BLaER1 treated with 17β-estradiol and CSF1 and Interleukin-3, amounts not matched to agents 10 nM and 100 nM (cell line): ENCODE results near the gene TBC1D16.
"Not testable (repeated sequence)": the region's sequence is repeated elsewhere in the genome, so short reads cannot be mapped to it uniquely, and the experiment has no call there.

Source experiments
- H3K27ac ChIP-seq, 11 experiments: shearing (Covaris generic); formaldehyde crosslinking; 2 replicates each; pipeline ENCODE4 v1.8.1; 2022
- H3K27me3 ChIP-seq, 11 experiments: shearing (Covaris generic); formaldehyde crosslinking; 2 replicates each; pipeline ENCODE4 v1.8.1; 2022
- H3K36me3 ChIP-seq, 11 experiments: shearing (Covaris generic); formaldehyde crosslinking; 2 replicates each; pipeline ENCODE4 v1.8.1; 2022
- H3K4me1 ChIP-seq, 10 experiments: shearing (Covaris generic); formaldehyde crosslinking; 2 replicates each; pipeline ENCODE4 v1.8.1; 2022
- H3K4me2 ChIP-seq, 11 experiments: shearing (Covaris generic); formaldehyde crosslinking; 2 replicates each; pipeline ENCODE4 v1.8.1; 2022
- H3K4me3 ChIP-seq, 10 experiments: shearing (Covaris generic); formaldehyde crosslinking; 2 replicates each; pipeline ENCODE4 v1.8.1; 2022
- H3K9ac ChIP-seq, 11 experiments: shearing (Covaris generic); formaldehyde crosslinking; 2 replicates each; pipeline ENCODE4 v1.8.1; 2022
- H3K9me3 ChIP-seq, 11 experiments: shearing (Covaris generic); formaldehyde crosslinking; replicated peaks in 1 of 11; 2 replicates each; pipeline ENCODE4 v1.8.1; 2022
- H4K20me1 ChIP-seq, 11 experiments: shearing (Covaris generic); formaldehyde crosslinking; 2 replicates each; pipeline ENCODE4 v1.8.1; 2022
- Cebpa-rat ChIP-seq, 11 experiments: shearing (Covaris generic); IDR thresholded peaks; 2 replicates each; pipeline ENCODE4 v1.8.1; 2022

Gene TBC1D16

GRCh38 chr17:79960788-79961522 lies 74.7 kb downstream of the TBC1D16 start:
- Histone ChIP-seq H3K4me2 (no peak overlapping the region), H3K9ac (no peak overlapping the region), H3K4me1 (peaks cover 5 to 20% (median 12%) of the 10 kb centered on the region in 10 experiments), H3K27me3 (no peaks in the 10 kb centered on the region), H4K20me1 (peaks cover 0 to 8% (median 0%) of the 10 kb centered on the region in 11 experiments; a peak in 8 of 22 replicates), H3K36me3 (peaks cover 0 to 6% (median 0%) of the 10 kb centered on the region in 11 experiments; a peak in 1 of 22 replicates), H3K9me3 (peaks cover 6 to 13% (median 10%) of the 10 kb centered on the region in 11 experiments; a peak in 21 of 22 replicates), H3K4me3 (no peak overlapping the region), H3K27ac (no peak overlapping the region)
- no peak for TF ChIP-seq Cebpa-rat (IDR thresholded peaks at IDR 0.05)

DNA sequence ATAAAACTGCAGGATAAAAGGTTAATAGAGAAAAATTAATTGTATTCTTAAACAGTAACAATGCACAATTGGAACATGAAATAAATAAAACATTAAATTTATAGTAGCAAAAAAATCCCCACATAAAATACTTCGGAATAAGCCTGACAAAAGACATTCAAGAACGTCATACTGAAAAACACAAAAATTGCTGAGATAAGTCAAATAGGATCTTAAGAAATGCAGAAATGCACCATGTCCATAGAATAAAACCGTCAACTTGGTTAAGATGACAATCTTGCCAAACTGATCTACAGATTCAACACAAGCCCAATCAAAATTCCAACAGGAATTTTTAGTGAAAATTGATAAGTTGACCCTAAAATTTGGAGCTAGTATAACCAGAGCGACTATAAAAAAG lies 76.6 kb downstream of the TBC1D16 start:
- no peak for TF ChIP-seq Cebpa-rat (IDR thresholded peaks at IDR 0.05)
- H3K27ac ChIP-seq: no peak overlapping the region

GRCh38 chr17:79956853-79957252 lies 78.8 kb downstream of the TBC1D16 start:
- TF ChIP-seq Cebpa-rat (IDR thresholded peaks at IDR 0.05): no peak
- Histone ChIP-seq H3K27ac (no peak overlapping the region), H3K36me3 (peaks cover 0 to 6% (median 0%) of the 10 kb centered on the region in 11 experiments; a peak in 1 of 22 replicates), H3K4me2 (no peak overlapping the region), H4K20me1 (peaks cover 7 to 41% (median 18%) of the 10 kb centered on the region in 11 experiments; a peak in 17 of 22 replicates), H3K9me3 (peaks cover 6 to 10% (median 9%) of the 10 kb centered on the region in 11 experiments; a peak in 21 of 22 replicates), H3K4me3 (no peak overlapping the region), H3K27me3 (peaks cover 0 to 13% (median 0%) of the 10 kb centered on the region in 11 experiments; a peak in 7 of 22 replicates), H3K9ac (no peak overlapping the region), H3K4me1 (peaks cover 9 to 31% (median 23%) of the 10 kb centered on the region in 10 experiments)

More for the DNA sequence above, 76.6 kb downstream of the TBC1D16 start:
- Histone ChIP-seq H3K9me3 (peaks cover 6 to 13% (median 10%) of the 10 kb centered on the region in 11 experiments; a peak in 21 of 22 replicates), H3K27me3 (no peaks in the 10 kb centered on the region), H3K4me2 (no peak overlapping the region), H3K4me1 (peaks cover 0 to 12% (median 7%) of the 10 kb centered on the region in 10 experiments; a peak in 12 of 20 replicates), H3K9ac (no peak overlapping the region), H3K36me3 (peaks cover 0 to 6% (median 0%) of the 10 kb centered on the region in 11 experiments; a peak in 1 of 22 replicates), H3K4me3 (no peak overlapping the region), H4K20me1 (peaks cover 0 to 24% (median 6%) of the 10 kb centered on the region in 11 experiments; a peak in 9 of 22 replicates)

DNA sequence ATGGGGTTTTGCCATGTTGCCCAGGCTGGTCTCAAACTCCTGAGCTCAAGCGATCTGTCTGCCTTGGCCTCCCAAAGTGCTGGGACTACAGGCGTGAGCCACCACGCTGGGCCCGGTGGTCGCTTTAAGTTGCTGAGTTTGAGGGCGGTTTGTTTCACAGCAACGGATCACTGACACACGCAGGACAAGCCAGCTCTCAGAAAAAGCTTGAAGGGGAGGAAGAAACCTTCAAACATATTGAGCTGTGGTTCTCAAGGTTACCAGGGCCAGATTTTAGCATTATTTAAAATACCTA lies 79.3 kb downstream of the TBC1D16 start:
- H3K9me3 ChIP-seq, H3K9ac ChIP-seq, H3K27ac ChIP-seq, H3K4me3 ChIP-seq, H3K36me3 ChIP-seq, H3K4me2 ChIP-seq: not testable (repeated sequence)
- Histone ChIP-seq H3K4me1 (peaks cover 14 to 35% (median 28%) of the 10 kb centered on the region in 10 experiments), H3K27me3 (peaks cover 0 to 18% (median 0%) of the 10 kb centered on the region in 11 experiments; a peak in 7 of 22 replicates), H4K20me1 (peaks cover 7 to 46% (median 21%) of the 10 kb centered on the region in 11 experiments; a peak in 17 of 22 replicates)

GRCh38 chr17:79955691-79956440 lies 79.8 kb downstream of the TBC1D16 start:
- no peak overlapping the region for H3K27ac ChIP-seq
- H4K20me1 ChIP-seq: peaks cover 7 to 51% (median 21%) of the 10 kb centered on the region in 11 experiments; a peak in 17 of 22 replicates
- H3K9ac ChIP-seq: no peak overlapping the region
- H3K36me3 ChIP-seq: no peaks in the 10 kb centered on the region
- peaks cover 0 to 23% (median 0%) of the 10 kb centered on the region in 11 experiments; a peak in 8 of 22 replicates for H3K27me3 ChIP-seq
- no peak overlapping the region for H3K4me3 ChIP-seq
- no peak for TF ChIP-seq Cebpa-rat (IDR thresholded peaks at IDR 0.05)
- H3K4me2 ChIP-seq: no peak overlapping the region
- H3K4me1 ChIP-seq: peaks cover 19 to 40% (median 33%) of the 10 kb centered on the region in 10 experiments
- H3K9me3 ChIP-seq: peaks cover 0 to under 1% (median 0%) of the 10 kb centered on the region in 11 experiments; a peak in 1 of 22 replicates

GRCh38 chr17:79955167-79955549 lies 80.5 kb downstream of the TBC1D16 start:
- peaks cover 3 to 30% (median 7%) of the 10 kb centered on the region in 11 experiments; a peak in 20 of 22 replicates for H3K27me3 ChIP-seq
- no peak overlapping the region for H3K4me3 ChIP-seq
- H3K4me1 ChIP-seq: peaks cover 21 to 48% (median 40%) of the 10 kb centered on the region in 10 experiments
- no peak overlapping the region for H3K27ac ChIP-seq
- peak overlapping the region in 2 of 11 experiments; percentile 13 to 18; a peak in 1 of 22 replicates for H3K4me2 ChIP-seq
- peaks cover 0 to 3% (median 0%) of the 10 kb centered on the region in 11 experiments; a peak in 1 of 22 replicates for H3K36me3 ChIP-seq
- H3K9me3 ChIP-seq: no peaks in the 10 kb centered on the region
- H3K9ac ChIP-seq: no peak overlapping the region
- TF ChIP-seq Cebpa-rat (IDR thresholded peaks at IDR 0.05): no peak
- H4K20me1 ChIP-seq: peaks cover 7 to 58% (median 21%) of the 10 kb centered on the region in 11 experiments; a peak in 19 of 22 replicates

GRCh38 chr17:79954281-79955166 lies 81.1 kb downstream of the TBC1D16 start:
- Histone ChIP-seq H3K9me3 (no peaks in the 10 kb centered on the region), H3K4me3 (no peak overlapping the region), H3K4me1 (peaks cover 27 to 54% (median 47%) of the 10 kb centered on the region in 10 experiments), H4K20me1 (peaks cover 7 to 64% (median 23%) of the 10 kb centered on the region in 11 experiments; a peak in 19 of 22 replicates), H3K27ac (no peak overlapping the region), H3K27me3 (peaks cover 8 to 37% (median 13%) of the 10 kb centered on the region in 11 experiments; a peak in 20 of 22 replicates), H3K9ac (no peak overlapping the region), H3K36me3 (peaks cover 0 to 4% (median 0%) of the 10 kb centered on the region in 11 experiments; a peak in 1 of 22 replicates), H3K4me2 (peak overlapping the region in 6 of 11 experiments; percentile 3 to 28 (median 16); a peak in 6 of 22 replicates)
- no peak for TF ChIP-seq Cebpa-rat (IDR thresholded peaks at IDR 0.05)

DNA sequence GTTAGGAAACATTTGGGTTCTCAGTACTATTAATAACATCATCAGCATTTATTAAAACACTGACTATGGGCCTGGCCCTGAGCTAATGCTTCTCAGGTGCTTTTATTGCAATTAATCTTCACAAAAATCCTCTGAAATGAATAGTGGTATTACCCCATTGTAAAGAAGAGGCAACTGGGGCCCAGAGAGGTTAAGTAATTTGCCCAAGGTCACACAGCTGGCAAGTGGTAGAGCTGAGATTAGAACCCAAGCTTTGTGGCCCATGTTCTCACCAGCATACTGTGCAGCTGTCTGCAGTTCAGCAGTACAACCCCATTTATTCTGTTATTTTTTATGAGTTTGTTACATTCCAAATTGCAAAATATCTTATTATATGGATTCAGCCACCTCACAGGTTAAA lies 82.3 kb downstream of the TBC1D16 start:
- peaks cover 28 to 65% (median 58%) of the 10 kb centered on the region in 10 experiments for H3K4me1 ChIP-seq

More for the DNA sequence above, 82.3 kb downstream of the TBC1D16 start:
- no peak overlapping the region for H3K4me3 ChIP-seq
- peaks cover 7 to 76% (median 29%) of the 10 kb centered on the region in 11 experiments; a peak in 19 of 22 replicates for H4K20me1 ChIP-seq
- no peak for TF ChIP-seq Cebpa-rat (IDR thresholded peaks at IDR 0.05)
- H3K9ac ChIP-seq: no peak overlapping the region
- peaks cover 14 to 48% (median 25%) of the 10 kb centered on the region in 11 experiments; a peak in 21 of 22 replicates for H3K27me3 ChIP-seq
- H3K4me2 ChIP-seq: peak overlapping the region in 7 of 11 experiments; percentile 91 to 99 (median 96); a peak in 10 of 22 replicates
- H3K9me3 ChIP-seq: no peaks in the 10 kb centered on the region
- H3K36me3 ChIP-seq: peaks cover 0 to 14% (median 0%) of the 10 kb centered on the region in 11 experiments; a peak in 5 of 22 replicates
- H3K27ac ChIP-seq: no peak overlapping the region
